HEK293 (cell line): ENCODE results near the gene MCTP1.

Source experiments
- CTCF ChIA-PET: fragments of 350-600 bp; formaldehyde crosslinking; extraction: SDS; loops from one replicate; lab custom pipeline; 2021; ENCODE audit warnings: antibody characterized with exemption; lab: Yijun Ruan, JAX
- POLR2A ChIA-PET: fragments of 300-600 bp; formaldehyde crosslinking; extraction: SDS; loops from one replicate; lab custom pipeline; 2020; ENCODE audit warnings: antibody characterized with exemption, inconsistent platforms; lab: Yijun Ruan, JAX
- H3K27ac ChIP-seq: fragments of 200-500 bp; sonication (Bioruptor generic); 2 replicates; pipeline ENCODE4 v1.5.1; 2014; ENCODE audit warnings: low read depth, low read length, control low read depth, inconsistent platforms; ENCODE audit errors: extremely low read depth
- H3K36me3 ChIP-seq, 2 experiments: fragments of 200-500 bp in 1 of 2; sonication (Bioruptor generic) in 1 of 2; 1 replicate in 1 of 2; 2 replicates in 1 of 2; pipeline ENCODE4 v1.5.1; 2014 to 2017; ENCODE audit warnings: inconsistent platforms in 2 of 2, low read length in 2 of 2; ENCODE audit not compliant: control insufficient read depth in 2 of 2, insufficient read depth in 1 of 2
- H3K4me1 ChIP-seq: fragments of 200-500 bp; sonication (Bioruptor generic); 2 replicates; pipeline ENCODE4 v1.5.1; 2014; ENCODE audit warnings: mild to moderate bottlenecking, low read length, inconsistent platforms; ENCODE audit not compliant: control insufficient read depth, insufficient read depth
- H3K4me3 ChIP-seq: 2 replicates; pipeline ENCODE4 v1.5.1; 2011; ENCODE audit warnings: low read depth, mild to moderate bottlenecking, control low read depth, low read length, moderate library complexity
- H3K9me3 ChIP-seq: fragments of 200-500 bp; sonication (Bioruptor generic); 2 replicates; pipeline ENCODE4 v1.5.1; 2014; ENCODE audit warnings: low read depth, low read length, inconsistent platforms; ENCODE audit not compliant: control insufficient read depth, insufficient read depth
- KLF10 ChIP-seq: fragments of 450-650 bp; IDR thresholded peaks from 2 replicates; pipeline ENCODE4 v1.5.1; 2018; ENCODE audit warnings: missing biosample characterization, mild to moderate bottlenecking, missing genetic modification characterization
- REPIN1 ChIP-seq: fragments of 450-650 bp; formaldehyde crosslinking; IDR thresholded peaks from 2 replicates; pipeline ENCODE4 v1.5.1; 2017; ENCODE audit warnings: missing biosample characterization, missing genetic modification characterization, low read depth
- ZBTB7A ChIP-seq: fragments of 450-650 bp; formaldehyde crosslinking; IDR thresholded peaks from 2 replicates; pipeline ENCODE4 v1.5.1; 2016; ENCODE audit warnings: low read depth, missing biosample characterization, missing genetic modification characterization
- ZIC2 ChIP-seq: fragments of 450-650 bp; formaldehyde crosslinking; IDR thresholded peaks from 2 replicates; pipeline ENCODE4 v1.5.1; 2016; ENCODE audit warnings: missing biosample characterization, missing genetic modification characterization
- ZNF239 ChIP-seq: fragments of 450-650 bp; formaldehyde crosslinking; IDR thresholded peaks from 2 replicates; pipeline ENCODE4 v1.5.1; 2016; ENCODE audit warnings: missing biosample characterization, missing genetic modification characterization
- ZNF292 ChIP-seq: fragments of 450-650 bp; formaldehyde crosslinking; IDR thresholded peaks from 2 replicates; pipeline ENCODE4 v1.5.1; 2016; ENCODE audit warnings: low read depth, missing biosample characterization, missing genetic modification characterization, borderline replicate concordance
- ZNF354C ChIP-seq: fragments of 450-650 bp; formaldehyde crosslinking; IDR thresholded peaks from 2 replicates; pipeline ENCODE4 v1.5.1; 2016; ENCODE audit warnings: missing biosample characterization, missing genetic modification characterization, low read depth, borderline replicate concordance
- ZNF571 ChIP-seq: fragments of 450-650 bp; formaldehyde crosslinking; IDR thresholded peaks from 2 replicates; pipeline ENCODE4 v1.5.0; 2017; ENCODE audit warnings: missing biosample characterization, missing genetic modification characterization
- ZNF596 ChIP-seq: fragments of 450-650 bp; IDR thresholded peaks from 2 replicates; pipeline ENCODE4 v1.5.0; 2018; ENCODE audit warnings: missing biosample characterization, mild to moderate bottlenecking, missing genetic modification characterization, moderate library complexity
- ZNF701 ChIP-seq: fragments of 450-650 bp; formaldehyde crosslinking; IDR thresholded peaks from 2 replicates; pipeline ENCODE4 v1.5.1; 2016; ENCODE audit warnings: missing biosample characterization, missing genetic modification characterization
- ZNF791 ChIP-seq: fragments of 450-650 bp; formaldehyde crosslinking; IDR thresholded peaks from 2 replicates; pipeline ENCODE4 v1.5.1; 2016; ENCODE audit warnings: missing biosample characterization, missing genetic modification characterization
- TF ChIP-seq, protein P1 (sequence below): fragments of 450-650 bp; formaldehyde crosslinking; IDR thresholded peaks from 2 replicates; pipeline ENCODE4 v1.5.1; 2016; ENCODE audit warnings: missing biosample characterization, missing genetic modification characterization, borderline replicate concordance
- TF ChIP-seq, protein P2 (sequence below): fragments of 450-650 bp; formaldehyde crosslinking; conservative IDR thresholded peaks from 2 replicates; pipeline ENCODE4 v1.5.1; 2016; ENCODE audit warnings: low read depth, missing biosample characterization, missing genetic modification characterization
- TF ChIP-seq, protein P3 (sequence below): sonication (generic); formaldehyde crosslinking; IDR thresholded peaks from 2 replicates; pipeline ENCODE4 v1.8.1; 2022; ENCODE audit warnings: mild to moderate bottlenecking, moderate library complexity, missing genetic modification reagents

MCTP1 gene

DNA sequence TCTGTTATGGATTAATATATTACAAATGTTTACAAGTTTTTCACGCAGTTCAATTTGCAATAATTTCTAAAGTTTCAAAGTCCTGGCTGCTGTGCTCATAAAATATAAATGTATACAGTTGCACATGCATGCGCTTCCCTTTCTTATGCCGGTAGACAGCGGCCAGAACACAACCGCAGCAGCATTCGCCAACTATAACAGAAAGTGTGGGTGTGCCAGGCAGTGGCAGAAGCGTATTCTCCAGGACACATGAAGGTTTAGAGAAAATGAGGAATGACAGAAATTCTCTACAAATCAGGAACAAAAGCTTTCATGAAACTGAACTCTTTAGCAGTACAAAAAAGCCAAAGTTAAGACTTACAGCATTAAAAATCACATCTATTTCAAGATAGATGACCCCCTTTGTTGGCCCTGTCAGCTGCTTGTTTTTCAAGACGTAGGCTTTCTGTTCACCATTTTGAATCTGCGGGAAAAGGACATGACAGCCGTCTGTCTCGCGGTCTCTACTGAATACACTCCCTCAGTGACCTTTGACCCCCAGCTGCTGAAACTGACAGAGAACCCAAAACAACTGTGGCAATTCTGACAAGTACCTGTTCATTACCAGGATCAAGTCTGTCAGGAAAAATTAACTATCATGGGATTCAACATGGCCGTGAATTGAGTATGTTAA is 414.2 kb downstream of the MCTP1 start:
- TF ChIP-seq ZNF354C (tag by site-specific recombination): no peak
- TF ChIP-seq KLF10: no peak
- no peak for TF ChIP-seq ZNF791 (tag by site-specific recombination)
- TF ChIP-seq, protein P1, sequence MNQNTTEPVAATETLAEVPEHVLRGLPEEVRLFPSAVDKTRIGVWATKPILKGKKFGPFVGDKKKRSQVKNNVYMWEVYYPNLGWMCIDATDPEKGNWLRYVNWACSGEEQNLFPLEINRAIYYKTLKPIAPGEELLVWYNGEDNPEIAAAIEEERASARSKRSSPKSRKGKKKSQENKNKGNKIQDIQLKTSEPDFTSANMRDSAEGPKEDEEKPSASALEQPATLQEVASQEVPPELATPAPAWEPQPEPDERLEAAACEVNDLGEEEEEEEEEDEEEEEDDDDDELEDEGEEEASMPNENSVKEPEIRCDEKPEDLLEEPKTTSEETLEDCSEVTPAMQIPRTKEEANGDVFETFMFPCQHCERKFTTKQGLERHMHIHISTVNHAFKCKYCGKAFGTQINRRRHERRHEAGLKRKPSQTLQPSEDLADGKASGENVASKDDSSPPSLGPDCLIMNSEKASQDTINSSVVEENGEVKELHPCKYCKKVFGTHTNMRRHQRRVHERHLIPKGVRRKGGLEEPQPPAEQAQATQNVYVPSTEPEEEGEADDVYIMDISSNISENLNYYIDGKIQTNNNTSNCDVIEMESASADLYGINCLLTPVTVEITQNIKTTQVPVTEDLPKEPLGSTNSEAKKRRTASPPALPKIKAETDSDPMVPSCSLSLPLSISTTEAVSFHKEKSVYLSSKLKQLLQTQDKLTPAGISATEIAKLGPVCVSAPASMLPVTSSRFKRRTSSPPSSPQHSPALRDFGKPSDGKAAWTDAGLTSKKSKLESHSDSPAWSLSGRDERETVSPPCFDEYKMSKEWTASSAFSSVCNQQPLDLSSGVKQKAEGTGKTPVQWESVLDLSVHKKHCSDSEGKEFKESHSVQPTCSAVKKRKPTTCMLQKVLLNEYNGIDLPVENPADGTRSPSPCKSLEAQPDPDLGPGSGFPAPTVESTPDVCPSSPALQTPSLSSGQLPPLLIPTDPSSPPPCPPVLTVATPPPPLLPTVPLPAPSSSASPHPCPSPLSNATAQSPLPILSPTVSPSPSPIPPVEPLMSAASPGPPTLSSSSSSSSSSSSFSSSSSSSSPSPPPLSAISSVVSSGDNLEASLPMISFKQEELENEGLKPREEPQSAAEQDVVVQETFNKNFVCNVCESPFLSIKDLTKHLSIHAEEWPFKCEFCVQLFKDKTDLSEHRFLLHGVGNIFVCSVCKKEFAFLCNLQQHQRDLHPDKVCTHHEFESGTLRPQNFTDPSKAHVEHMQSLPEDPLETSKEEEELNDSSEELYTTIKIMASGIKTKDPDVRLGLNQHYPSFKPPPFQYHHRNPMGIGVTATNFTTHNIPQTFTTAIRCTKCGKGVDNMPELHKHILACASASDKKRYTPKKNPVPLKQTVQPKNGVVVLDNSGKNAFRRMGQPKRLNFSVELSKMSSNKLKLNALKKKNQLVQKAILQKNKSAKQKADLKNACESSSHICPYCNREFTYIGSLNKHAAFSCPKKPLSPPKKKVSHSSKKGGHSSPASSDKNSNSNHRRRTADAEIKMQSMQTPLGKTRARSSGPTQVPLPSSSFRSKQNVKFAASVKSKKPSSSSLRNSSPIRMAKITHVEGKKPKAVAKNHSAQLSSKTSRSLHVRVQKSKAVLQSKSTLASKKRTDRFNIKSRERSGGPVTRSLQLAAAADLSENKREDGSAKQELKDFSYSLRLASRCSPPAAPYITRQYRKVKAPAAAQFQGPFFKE: no peak
- H3K9me3 ChIP-seq: no peaks in the 10 kb centered on the region
- H3K36me3 ChIP-seq: no peaks in the 10 kb centered on the region
- POLR2A ChIA-PET: no interaction called here
- CTCF ChIA-PET: interaction anchor here (1.2 kb wide), 1 partner anchor 23 kb away, joined by 5 read pairs; no protein-coding TSS in a partner anchor
- H3K27ac ChIP-seq: no peak overlapping the region
- no peak overlapping the region for H3K4me3 ChIP-seq
- no peaks in the 10 kb centered on the region for H3K4me1 ChIP-seq

DNA sequence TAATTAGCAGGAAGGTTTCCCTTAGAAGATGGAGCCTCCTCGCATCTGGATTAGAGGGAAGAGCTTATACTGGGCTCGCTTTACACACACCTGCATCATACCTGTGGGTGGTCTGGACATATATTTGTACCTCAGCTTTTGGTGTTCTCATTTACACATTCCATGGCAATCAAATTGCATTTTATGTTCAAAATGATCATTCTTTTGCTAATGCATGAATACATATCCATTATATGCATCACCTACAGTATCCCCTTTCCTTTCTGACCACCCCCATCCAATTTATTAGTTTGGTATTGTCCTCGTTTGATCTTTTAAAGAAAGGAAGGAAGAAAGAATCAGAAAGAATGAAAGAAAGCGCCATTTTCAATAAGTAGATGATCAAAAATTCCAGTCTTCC is 415.0 kb downstream of the MCTP1 start:
- no peaks in the 10 kb centered on the region for H3K4me1 ChIP-seq
- H3K27ac ChIP-seq: no peak overlapping the region
- H3K36me3 ChIP-seq: no peaks in the 10 kb centered on the region
- CTCF ChIA-PET: interaction anchor here (0.6 to 1.0 kb wide), 2 partner anchors 127 to 332 kb away, joined by 3 read pairs; no protein-coding TSS in a partner anchor
- POLR2A ChIA-PET: no interaction called here
- H3K9me3 ChIP-seq: no peaks in the 10 kb centered on the region
- no peak overlapping the region for H3K4me3 ChIP-seq
- no peak for TF ChIP-seq ZNF239 (tag by site-specific recombination)

DNA sequence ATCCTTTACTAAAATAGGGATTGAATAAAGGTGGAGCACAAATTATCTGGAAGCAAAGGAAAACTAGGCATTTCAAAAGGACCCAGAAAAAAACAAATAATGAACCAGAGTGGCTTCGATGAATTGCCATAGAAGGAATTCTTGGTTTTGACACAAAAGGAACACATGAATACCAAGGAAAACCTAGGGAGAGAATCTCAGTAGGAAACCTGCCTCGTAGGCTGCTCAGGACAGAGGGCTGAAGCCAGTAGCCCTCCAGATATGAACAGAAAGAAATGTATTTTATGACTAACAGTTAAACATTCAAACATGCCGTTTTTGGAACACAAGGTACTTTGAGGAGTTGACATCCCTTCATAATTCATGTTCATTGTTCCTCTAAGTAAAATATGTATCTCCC is 420.9 kb downstream of the MCTP1 start:
- CTCF ChIA-PET: interaction anchor here (1.1 kb wide), 1 partner anchor 9 kb away, joined by 3 read pairs; no protein-coding TSS in a partner anchor
- TF ChIP-seq ZIC2: no peak
- TF ChIP-seq, all 188 proteins: peak for 0
- Histone ChIP-seq H3K4me1 (no peaks in the 10 kb centered on the region), H3K9me3 (no peaks in the 10 kb centered on the region), H3K27ac (no peak overlapping the region), H3K36me3 (no peaks in the 10 kb centered on the region), H3K4me3 (no peak overlapping the region)
- POLR2A ChIA-PET: no interaction called here

DNA sequence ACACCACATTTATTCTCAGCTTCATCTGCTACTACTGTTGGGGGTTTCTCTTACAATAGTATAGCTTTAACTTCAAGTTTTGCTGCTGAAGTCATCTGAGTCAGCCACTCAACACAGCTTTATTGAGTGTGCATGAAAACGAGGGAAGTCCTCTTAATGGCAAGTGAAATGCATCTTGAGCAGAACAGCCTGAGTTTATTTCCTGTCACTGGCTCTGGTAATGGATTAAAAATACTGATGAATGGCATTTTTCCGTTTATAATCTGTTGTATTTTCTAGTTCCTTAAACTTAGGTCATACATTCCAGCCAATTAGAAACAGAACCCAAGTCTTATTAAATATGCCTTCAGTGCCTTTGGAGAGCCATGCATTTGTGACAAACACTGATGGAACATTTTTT is 427.8 kb downstream of the MCTP1 start:
- Histone ChIP-seq H3K36me3 (no peaks in the 10 kb centered on the region), H3K4me1 (peaks cover 7% of the 10 kb centered on the region; the same call in 1 of the 2 replicates), H3K9me3 (no peaks in the 10 kb centered on the region), H3K4me3 (no peak overlapping the region), H3K27ac (no peak overlapping the region)
- ChIA-PET POLR2A (no interaction called here), CTCF (interaction anchor here (0.6 to 1.3 kb wide), 2 partner anchors 25 to 37 kb away, joined by 4 read pairs; no protein-coding TSS in a partner anchor)
- TF ChIP-seq, protein P2, sequence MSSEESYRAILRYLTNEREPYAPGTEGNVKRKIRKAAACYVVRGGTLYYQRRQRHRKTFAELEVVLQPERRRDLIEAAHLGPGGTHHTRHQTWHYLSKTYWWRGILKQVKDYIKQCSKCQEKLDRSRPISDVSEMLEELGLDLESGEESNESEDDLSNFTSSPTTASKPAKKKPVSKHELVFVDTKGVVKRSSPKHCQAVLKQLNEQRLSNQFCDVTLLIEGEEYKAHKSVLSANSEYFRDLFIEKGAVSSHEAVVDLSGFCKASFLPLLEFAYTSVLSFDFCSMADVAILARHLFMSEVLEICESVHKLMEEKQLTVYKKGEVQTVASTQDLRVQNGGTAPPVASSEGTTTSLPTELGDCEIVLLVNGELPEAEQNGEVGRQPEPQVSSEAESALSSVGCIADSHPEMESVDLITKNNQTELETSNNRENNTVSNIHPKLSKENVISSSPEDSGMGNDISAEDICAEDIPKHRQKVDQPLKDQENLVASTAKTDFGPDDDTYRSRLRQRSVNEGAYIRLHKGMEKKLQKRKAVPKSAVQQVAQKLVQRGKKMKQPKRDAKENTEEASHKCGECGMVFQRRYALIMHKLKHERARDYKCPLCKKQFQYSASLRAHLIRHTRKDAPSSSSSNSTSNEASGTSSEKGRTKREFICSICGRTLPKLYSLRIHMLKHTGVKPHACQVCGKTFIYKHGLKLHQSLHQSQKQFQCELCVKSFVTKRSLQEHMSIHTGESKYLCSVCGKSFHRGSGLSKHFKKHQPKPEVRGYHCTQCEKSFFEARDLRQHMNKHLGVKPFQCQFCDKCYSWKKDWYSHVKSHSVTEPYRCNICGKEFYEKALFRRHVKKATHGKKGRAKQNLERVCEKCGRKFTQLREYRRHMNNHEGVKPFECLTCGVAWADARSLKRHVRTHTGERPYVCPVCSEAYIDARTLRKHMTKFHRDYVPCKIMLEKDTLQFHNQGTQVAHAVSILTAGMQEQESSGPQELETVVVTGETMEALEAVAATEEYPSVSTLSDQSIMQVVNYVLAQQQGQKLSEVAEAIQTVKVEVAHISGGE: no peak
- no peak for TF ChIP-seq ZBTB7A (tag by site-specific recombination)
- no peak for TF ChIP-seq ZNF571 (tag by site-specific recombination)
- TF ChIP-seq REPIN1 (tag by site-specific recombination): no peak
- no peak for TF ChIP-seq ZNF701 (tag by site-specific recombination)
- TF ChIP-seq, protein P3, sequence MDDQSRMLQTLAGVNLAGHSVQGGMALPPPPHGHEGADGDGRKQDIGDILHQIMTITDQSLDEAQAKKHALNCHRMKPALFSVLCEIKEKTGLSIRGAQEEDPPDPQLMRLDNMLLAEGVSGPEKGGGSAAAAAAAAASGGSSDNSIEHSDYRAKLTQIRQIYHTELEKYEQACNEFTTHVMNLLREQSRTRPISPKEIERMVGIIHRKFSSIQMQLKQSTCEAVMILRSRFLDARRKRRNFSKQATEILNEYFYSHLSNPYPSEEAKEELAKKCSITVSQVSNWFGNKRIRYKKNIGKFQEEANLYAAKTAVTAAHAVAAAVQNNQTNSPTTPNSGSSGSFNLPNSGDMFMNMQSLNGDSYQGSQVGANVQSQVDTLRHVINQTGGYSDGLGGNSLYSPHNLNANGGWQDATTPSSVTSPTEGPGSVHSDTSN (CRISPR knock-in tag): no peak
- TF ChIP-seq ZNF596 (tag by site-specific recombination): no peak
- TF ChIP-seq ZNF292: no peak
